ENCODE results near the gene NPIPB8.
"Not testable (repeated sequence)": the region's sequence is repeated elsewhere in the genome, so short reads cannot be mapped to it uniquely, and the experiment has no call there.

DNA sequence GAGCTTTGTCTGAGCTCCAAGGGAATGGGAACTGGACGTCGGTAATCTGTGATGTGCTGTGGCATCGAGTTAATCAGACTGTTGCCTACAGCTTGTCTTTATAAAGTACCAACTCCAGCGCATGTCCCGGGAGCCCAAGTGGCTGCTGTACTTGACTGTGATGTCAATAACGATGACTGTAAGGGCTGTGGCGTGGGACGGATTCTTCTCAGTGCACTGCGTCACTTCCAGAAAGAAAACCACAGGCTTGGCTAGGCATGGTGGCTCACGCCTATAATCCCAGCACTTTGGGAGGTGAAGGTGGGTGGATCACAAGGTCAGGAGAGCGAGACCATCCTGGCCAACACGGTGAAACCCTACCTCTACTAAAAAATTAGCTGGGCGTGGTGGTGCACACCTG, 51.6 kb downstream of the NPIPB8 start:
- TF ChIP-seq, protein P1, sequence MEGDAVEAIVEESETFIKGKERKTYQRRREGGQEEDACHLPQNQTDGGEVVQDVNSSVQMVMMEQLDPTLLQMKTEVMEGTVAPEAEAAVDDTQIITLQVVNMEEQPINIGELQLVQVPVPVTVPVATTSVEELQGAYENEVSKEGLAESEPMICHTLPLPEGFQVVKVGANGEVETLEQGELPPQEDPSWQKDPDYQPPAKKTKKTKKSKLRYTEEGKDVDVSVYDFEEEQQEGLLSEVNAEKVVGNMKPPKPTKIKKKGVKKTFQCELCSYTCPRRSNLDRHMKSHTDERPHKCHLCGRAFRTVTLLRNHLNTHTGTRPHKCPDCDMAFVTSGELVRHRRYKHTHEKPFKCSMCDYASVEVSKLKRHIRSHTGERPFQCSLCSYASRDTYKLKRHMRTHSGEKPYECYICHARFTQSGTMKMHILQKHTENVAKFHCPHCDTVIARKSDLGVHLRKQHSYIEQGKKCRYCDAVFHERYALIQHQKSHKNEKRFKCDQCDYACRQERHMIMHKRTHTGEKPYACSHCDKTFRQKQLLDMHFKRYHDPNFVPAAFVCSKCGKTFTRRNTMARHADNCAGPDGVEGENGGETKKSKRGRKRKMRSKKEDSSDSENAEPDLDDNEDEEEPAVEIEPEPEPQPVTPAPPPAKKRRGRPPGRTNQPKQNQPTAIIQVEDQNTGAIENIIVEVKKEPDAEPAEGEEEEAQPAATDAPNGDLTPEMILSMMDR (IDR thresholded peaks at IDR 0.05), result not testable (repeated sequence)
- not testable (repeated sequence) for TF ChIP-seq EZH2, EZH2phosphoT487 (IDR thresholded peaks at IDR 0.05)

Measured in neural progenitor cell (in vitro differentiated cells).